Measurements from ENCODE around the gene LCE6A. TPM values are rescaled to one million over a fixed set of nuclear protein-coding genes. Genes with fewer than 3 reads are reported as not detected.

LCE6A gene
- total RNA-seq, 4 donors from 2014 or later, result not detected

DNA sequence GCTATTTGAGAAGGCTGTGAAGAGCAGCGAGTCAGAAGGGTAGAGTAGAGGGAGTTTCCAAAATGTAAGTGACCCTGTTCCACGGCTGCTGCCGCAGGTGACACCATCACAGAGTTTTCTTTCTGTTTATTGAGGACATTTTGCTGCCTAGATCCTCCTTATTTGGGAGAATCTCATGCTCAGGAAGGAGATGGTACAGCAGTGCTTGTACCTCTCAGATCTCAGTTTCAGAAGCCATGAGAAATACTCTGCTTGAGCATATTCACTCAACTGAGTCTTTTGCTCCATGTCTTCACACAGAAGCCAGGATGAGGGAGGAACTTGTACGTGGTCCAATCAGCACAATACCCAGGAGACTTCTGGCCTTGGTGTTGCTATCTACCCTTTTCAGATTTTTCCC is 18.7 kb downstream of the LCE6A start:
- no peak overlapping the region for H3K4me3 ChIP-seq
- no peak overlapping the region for H3K27ac ChIP-seq
- DNase-seq, result no peak
- no peak for TF ChIP-seq POLR2A (IDR thresholded peaks at IDR 0.05)
- TF ChIP-seq EP300 (IDR thresholded peaks at IDR 0.05; ENCODE audit: low read depth), result no peak
- TF ChIP-seq, protein P1, sequence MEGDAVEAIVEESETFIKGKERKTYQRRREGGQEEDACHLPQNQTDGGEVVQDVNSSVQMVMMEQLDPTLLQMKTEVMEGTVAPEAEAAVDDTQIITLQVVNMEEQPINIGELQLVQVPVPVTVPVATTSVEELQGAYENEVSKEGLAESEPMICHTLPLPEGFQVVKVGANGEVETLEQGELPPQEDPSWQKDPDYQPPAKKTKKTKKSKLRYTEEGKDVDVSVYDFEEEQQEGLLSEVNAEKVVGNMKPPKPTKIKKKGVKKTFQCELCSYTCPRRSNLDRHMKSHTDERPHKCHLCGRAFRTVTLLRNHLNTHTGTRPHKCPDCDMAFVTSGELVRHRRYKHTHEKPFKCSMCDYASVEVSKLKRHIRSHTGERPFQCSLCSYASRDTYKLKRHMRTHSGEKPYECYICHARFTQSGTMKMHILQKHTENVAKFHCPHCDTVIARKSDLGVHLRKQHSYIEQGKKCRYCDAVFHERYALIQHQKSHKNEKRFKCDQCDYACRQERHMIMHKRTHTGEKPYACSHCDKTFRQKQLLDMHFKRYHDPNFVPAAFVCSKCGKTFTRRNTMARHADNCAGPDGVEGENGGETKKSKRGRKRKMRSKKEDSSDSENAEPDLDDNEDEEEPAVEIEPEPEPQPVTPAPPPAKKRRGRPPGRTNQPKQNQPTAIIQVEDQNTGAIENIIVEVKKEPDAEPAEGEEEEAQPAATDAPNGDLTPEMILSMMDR (IDR thresholded peaks at IDR 0.05), result no peak
- TF ChIP-seq POLR2AphosphoS5 (IDR thresholded peaks at IDR 0.05), result no peak
- in situ Hi-C loops (cut with MboI; ENCODE audit: low pct_ligation_motif_present in 1 of 4, low pct_unique_long_range_greater_than_20kb in 1 of 4, low sequenced_read_pairs in 3 of 4), result loop anchor here in 1 of 4 donors (25.0 kb wide), 1 partner anchor 351 kb away; the partner anchor contains the start of genes LELP1 and PRR9
- H3K4me1 ChIP-seq, result no peaks in the 10 kb centered on the region
- H3K9me3 ChIP-seq, result no peaks in the 10 kb centered on the region
- 40 to 70% methylated on average over 1 to 4 of the region's 4 CpGs for WGBS, 2 donors (ENCODE audit: low coverage in 1 of 2)
- no peaks in the 10 kb centered on the region for H3K27me3 ChIP-seq
- intact Hi-C loops (cut with DNase I; ENCODE audit: low total_unique reads), result no loop called here
- no peaks in the 10 kb centered on the region for H3K36me3 ChIP-seq

DNA sequence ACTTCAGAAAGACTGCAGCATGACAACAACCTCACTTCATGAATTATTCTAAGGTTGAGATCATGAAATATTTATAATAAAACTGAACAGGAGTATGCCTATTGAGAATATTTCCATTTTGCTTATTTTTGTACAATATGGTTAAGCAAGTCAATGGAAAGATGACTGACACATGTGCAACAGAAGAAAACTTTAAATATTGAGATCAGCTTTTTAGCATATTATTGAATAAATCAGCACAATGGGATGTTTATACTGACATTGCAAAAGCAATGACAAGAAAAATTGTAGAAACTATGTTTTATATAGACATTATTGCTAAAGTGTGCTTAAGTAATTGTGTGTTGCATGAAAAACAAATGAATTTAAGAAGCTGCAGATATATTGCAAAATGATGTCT is 21.8 kb downstream of the LCE6A start:
- Histone ChIP-seq H3K4me1 (no peaks in the 10 kb centered on the region), H3K9me3 (no peaks in the 10 kb centered on the region), H3K27ac (no peak overlapping the region), H3K27me3 (no peaks in the 10 kb centered on the region), H3K4me3 (no peak overlapping the region), H3K36me3 (no peaks in the 10 kb centered on the region)
- DNase-seq, result no peak
- TF ChIP-seq EP300 (IDR thresholded peaks at IDR 0.05; ENCODE audit: low read depth), result no peak
- TF ChIP-seq POLR2A (IDR thresholded peaks at IDR 0.05), result no peak
- TF ChIP-seq POLR2AphosphoS5 (IDR thresholded peaks at IDR 0.05), result no peak
- TF ChIP-seq, protein P1 (IDR thresholded peaks at IDR 0.05), result no peak
- intact Hi-C loops (cut with DNase I; ENCODE audit: low total_unique reads) (no loop called here), in situ Hi-C loops (cut with MboI; ENCODE audit: low pct_ligation_motif_present in 1 of 4, low pct_unique_long_range_greater_than_20kb in 1 of 4, low sequenced_read_pairs in 3 of 4) (loop anchor here in 1 of 4 donors (25.0 kb wide), 1 partner anchor 348 kb away; the partner anchor contains the start of genes LELP1 and PRR9)

DNA sequence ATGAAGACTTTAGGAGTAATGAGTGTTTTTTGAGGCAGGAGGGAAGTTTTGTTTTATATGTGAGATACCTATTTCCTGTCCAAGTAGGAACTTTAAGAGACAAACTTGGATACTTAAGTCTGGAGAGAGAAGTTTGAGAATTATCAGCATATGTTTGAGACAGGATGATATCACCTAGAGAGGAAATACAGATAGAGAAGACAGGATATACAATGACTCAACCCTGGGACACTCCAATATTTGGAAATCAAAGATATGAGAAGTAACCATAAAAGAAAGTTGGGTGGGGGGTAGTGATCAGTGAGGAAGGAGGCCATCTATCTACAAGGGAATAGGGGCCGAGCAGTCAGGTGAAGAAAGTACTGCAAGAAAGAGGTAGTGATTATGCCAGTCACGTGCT is 23.7 kb downstream of the LCE6A start:
- TF ChIP-seq EP300 (IDR thresholded peaks at IDR 0.05; ENCODE audit: low read depth) (no peak), POLR2AphosphoS5 (IDR thresholded peaks at IDR 0.05) (no peak), POLR2A (IDR thresholded peaks at IDR 0.05) (no peak)
- TF ChIP-seq, protein P1 (IDR thresholded peaks at IDR 0.05), result no peak
- no peak for DNase-seq
- no peaks in the 10 kb centered on the region for H3K36me3 ChIP-seq
- WGBS, 2 donors (ENCODE audit: low coverage in 1 of 2), result 71 to 74% methylated on average over 1 to 2 of the region's 2 CpGs
- H3K9me3 ChIP-seq, result no peaks in the 10 kb centered on the region
- in situ Hi-C loops (cut with MboI; ENCODE audit: low pct_ligation_motif_present in 1 of 4, low pct_unique_long_range_greater_than_20kb in 1 of 4, low sequenced_read_pairs in 3 of 4) (loop anchor here in 1 of 4 donors (25.0 kb wide), 1 partner anchor 346 kb away; the partner anchor contains the start of genes LELP1 and PRR9), intact Hi-C loops (cut with DNase I; ENCODE audit: low total_unique reads) (no loop called here)
- H3K4me1 ChIP-seq, result no peaks in the 10 kb centered on the region
- no peak overlapping the region for H3K4me3 ChIP-seq
- no peaks in the 10 kb centered on the region for H3K27me3 ChIP-seq
- H3K27ac ChIP-seq, result no peak overlapping the region

DNA sequence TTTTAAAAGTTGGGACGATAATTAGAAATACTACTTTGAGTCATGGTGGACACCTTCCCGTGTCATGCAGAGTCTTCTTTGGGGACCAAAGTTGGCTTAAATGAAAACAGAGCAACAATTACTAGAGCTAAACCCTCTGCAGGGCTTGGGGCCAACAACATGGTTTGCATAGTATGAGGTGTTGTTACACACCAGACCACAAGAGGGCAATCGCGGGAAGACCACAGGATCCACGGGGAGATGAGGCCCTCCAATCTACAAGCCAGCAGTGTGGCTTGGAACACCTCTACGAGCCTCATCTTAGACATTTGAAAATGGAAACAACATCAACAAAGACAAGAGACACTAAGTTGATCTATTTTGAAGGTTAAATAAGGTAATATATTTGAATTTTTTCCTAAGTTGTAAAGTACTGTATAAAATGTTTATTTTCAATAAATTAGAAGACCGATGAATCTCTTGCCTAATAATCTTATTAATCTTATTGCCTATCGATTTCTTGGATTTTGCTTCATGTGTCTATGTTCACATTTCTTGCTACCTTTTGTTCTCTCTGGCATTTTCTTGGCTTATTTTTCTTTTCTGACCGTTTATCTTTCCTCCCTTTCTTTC is 27.3 kb downstream of the LCE6A start:
- TF ChIP-seq POLR2A (IDR thresholded peaks at IDR 0.05) (no peak), POLR2AphosphoS5 (IDR thresholded peaks at IDR 0.05) (no peak), EP300 (IDR thresholded peaks at IDR 0.05; ENCODE audit: low read depth) (no peak)
- TF ChIP-seq, protein P1 (IDR thresholded peaks at IDR 0.05), result peak; percentile 58 to 78 (median 73)
- Histone ChIP-seq H3K27ac (no peak overlapping the region), H3K9me3 (no peaks in the 10 kb centered on the region), H3K4me3 (no peak overlapping the region), H3K27me3 (no peaks in the 10 kb centered on the region), H3K36me3 (no peaks in the 10 kb centered on the region), H3K4me1 (no peaks in the 10 kb centered on the region)
- WGBS, 2 donors (ENCODE audit: low coverage in 1 of 2), result 33 to 36% methylated on average over 9 of the region's 9 CpGs
- in situ Hi-C loops (cut with MboI; ENCODE audit: low pct_ligation_motif_present in 1 of 4, low pct_unique_long_range_greater_than_20kb in 1 of 4, low sequenced_read_pairs in 3 of 4) (loop anchor here in 1 of 4 donors (25.0 kb wide), 1 partner anchor 342 kb away; the partner anchor contains the start of genes LELP1 and PRR9), intact Hi-C loops (cut with DNase I; ENCODE audit: low total_unique reads) (no loop called here)
- DNase-seq, result peak; percentile 60
